ENCODE measurements around the gene TTC27. TPM values are rescaled to one million over a fixed set of nuclear protein-coding genes. Genes with fewer than 3 reads are reported as not detected.
"Not testable (repeated sequence)": the region's sequence is repeated elsewhere in the genome, so short reads cannot be mapped to it uniquely, and the experiment has no call there.

The TTC27 gene
- total RNA-seq, 2 experiments from 2014 or later: 38.9 to 40.7 TPM

DNA sequence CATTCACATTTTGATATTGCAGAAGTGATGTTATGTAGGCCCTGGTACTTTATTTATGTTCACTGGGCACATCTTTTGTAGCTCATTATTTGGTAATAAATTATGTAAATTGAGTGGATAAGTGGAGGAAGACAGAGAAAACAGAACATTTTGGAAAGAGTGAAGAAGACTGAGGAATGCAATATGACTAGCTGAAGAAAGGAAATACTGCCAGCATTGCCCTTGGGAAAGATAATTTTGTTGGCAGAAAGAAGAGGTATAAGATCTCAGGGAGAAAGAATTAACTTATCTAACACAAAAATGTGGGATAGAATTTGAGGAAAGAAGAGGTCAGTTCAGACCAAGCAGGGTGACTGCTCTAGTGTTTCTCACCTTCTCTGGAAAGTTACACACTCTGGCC lies 118.8 kb downstream of the TTC27 start:
- CTCF ChIA-PET: no interaction called here
- POLR2A ChIA-PET: no interaction called here

DNA sequence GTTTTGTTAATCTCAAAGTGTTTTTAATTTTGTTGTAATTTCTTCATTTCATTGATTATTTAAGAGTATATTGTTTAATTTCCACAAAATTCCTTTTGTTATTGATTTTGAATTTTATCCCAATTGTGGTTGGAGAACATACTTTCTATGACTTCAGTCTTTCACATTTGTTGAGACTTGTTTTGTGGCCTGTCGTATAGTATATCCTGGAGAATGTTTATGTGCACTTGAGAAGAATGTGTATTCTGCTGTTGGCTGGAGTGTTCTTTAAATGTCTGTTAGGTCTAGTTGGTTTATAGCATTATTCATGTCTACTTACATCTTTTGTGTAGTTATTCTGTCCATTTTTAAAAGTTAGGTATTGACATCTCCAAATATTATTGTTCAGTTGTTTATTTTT lies 120.3 kb downstream of the TTC27 start:
- ChIA-PET CTCF (no interaction called here), POLR2A (no interaction called here)

DNA sequence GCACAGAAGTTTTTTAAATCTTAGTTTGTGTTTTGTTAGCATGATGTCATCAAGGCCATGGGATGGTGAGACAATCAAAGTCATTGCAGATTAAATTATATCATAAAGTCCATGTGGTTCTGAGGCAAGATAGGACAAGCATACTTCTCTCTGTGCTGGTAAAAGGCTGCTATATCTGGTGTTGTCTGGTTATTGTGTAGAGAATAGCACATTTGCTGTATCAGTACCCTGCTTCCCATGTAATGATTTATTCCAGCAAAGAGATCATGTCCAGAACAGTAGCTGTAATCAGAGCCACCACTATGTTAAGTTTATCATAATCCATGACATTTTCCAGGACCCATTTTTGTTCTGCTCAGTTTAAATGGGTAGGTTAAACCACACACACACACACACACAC lies 123.0 kb downstream of the TTC27 start:
- CTCF ChIA-PET: no interaction called here
- POLR2A ChIA-PET: no interaction called here

DNA sequence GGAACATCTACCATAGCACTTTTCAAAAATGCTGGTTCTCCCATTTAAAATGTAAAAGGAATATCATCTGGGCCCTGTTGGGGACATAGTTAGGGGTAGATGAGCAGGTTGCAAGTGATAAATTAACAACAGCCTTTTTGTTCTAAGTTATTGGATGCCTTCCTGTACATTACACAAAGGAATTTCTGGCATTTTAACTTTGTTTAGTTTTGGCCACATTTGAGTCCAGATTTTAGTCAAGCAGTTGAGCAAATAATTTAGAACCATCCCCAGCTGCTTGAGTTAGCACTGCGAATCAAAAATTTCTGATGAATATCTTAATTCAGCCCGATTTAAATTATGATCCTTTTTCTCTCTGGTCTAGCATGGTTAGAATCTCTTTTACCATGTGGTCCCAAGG lies 124.4 kb downstream of the TTC27 start:
- POLR2A ChIA-PET: no interaction called here
- CTCF ChIA-PET: no interaction called here

DNA sequence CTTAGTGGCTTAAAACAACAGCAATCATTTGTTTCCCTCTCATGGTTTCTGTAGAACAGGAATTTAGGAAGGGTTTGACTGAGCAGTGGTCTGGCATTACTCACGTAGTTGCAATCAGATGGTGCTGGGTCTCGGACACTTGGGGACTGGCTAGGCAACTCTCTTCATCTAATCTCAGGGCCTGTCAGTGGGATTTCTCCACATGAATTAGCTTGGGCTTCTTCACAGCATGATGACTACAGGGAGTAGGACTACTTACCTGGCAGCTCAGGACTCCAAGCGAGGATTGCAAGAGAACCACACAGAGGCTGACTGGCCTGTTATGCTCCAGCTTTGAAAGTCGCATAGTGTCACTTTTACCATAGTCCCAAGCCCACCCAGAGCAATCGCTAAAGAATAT lies 125.1 kb downstream of the TTC27 start:
- POLR2A ChIA-PET: no interaction called here
- CTCF ChIA-PET: no interaction called here

DNA sequence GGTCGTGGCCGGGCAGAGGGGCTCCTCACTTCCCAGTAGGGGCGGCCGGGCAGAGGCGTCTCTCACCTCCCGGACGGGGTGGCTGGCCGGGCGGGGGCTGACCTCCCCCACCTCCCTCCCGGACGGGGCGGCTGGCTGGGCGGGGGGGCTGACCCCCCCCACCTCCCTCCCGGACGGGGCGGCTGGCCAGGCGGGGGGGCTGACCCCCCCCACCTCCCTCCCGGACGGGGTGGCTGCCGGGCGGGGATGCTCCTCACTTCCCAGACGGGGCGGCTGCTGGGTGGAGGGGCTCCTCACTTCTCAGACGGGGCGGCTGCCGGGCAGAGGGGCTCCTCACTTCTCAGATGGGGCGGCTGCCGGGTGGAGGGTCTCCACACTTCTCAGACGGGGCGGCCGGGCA lies 126.8 kb downstream of the TTC27 start:
- CTCF ChIA-PET, POLR2A ChIA-PET: not testable (repeated sequence)

DNA sequence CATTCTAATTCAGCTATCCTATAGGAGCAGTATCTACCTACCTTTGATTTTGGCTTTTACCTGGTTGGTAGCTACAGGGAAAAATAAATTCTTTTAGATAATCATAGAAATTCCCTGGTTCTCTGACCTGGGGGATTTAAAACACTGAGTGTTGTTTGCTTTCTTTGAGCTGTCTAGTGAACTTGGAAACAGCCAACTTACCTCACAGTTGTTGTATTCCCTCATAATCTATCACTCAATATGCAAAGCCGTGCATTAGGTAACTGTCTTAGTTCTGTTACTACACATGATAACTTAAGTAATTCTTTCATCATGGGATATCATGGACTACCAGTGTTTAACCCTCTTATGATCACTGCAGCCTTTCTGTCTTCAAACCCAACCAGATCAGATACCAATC lies 127.8 kb downstream of the TTC27 start:
- POLR2A ChIA-PET: no interaction called here
- CTCF ChIA-PET: no interaction called here

DNA sequence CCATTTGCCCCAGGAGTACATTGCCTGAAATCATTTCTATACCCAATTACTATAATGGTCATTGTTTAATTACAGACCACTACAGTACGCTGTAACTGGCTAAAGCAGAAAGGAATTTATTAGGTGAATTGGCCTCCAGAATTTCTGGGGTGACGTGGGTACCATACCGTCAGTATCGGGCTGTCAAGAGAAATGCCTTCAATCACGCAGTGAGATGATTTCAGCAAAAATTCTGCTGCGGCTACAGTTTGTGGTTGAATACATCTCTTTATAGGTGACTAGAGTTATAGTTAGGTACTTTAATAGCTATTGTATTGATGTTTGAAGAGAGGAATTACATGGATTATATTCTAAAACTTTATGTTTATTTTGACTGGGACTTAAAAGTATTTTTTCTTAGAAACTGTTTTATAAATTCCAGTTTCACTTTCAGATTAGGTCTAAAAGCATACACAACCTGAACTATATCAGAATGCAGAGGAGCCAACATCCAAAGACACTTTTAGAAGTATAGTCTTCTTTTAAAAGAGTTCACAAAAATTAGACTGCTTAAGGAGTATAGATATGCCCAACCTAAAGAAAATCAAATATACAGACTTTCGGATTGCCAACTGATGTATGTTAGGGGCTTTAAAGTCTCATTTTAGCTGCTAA lies 128.4 kb downstream of the TTC27 start:
- ChIA-PET POLR2A (no interaction called here), CTCF (interaction anchor here (0.5 kb wide), 1 partner anchor 28 kb away, joined by 4 read pairs; no protein-coding TSS in a partner anchor)

DNA sequence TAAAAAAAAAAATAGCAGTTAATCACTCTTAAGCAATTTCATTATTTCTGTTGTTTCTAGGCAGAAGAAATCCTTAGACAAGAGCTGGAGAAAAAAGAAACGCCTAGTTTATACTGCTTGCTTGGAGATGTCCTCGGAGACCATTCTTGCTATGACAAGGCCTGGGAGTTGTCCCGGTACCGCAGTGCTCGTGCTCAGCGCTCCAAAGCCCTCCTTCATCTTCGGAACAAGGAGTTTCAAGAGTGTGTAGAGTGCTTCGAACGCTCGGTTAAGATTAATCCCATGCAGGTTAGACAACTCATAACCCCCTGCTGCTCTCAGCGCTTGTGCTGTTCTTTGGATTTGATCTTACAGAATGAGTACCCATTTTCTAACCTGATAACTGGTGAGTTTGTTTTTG lies 130.4 kb downstream of the TTC27 start:
- POLR2A ChIA-PET: no interaction called here
- CTCF ChIA-PET: no interaction called here

DNA sequence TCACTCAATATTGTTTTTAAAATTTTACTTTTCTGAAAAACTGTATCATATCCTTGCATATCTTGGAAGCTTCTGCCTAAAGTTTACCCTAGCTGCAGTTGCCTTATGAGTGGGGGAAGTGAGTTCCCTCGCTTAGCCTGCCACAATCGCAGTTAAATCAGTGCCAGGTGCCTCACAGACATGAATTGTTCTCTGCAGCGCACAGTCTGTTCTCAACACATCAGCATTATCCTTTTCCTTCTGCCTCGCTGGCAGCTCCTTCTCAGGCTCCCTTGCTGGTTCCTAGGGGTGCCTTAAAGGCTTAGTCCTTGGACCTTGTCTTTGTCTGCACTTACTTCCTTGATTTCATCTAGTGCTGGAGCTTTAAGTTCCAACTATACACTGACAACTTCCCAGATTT lies 132.8 kb downstream of the TTC27 start:
- ChIA-PET POLR2A (no interaction called here), CTCF (no interaction called here)

DNA sequence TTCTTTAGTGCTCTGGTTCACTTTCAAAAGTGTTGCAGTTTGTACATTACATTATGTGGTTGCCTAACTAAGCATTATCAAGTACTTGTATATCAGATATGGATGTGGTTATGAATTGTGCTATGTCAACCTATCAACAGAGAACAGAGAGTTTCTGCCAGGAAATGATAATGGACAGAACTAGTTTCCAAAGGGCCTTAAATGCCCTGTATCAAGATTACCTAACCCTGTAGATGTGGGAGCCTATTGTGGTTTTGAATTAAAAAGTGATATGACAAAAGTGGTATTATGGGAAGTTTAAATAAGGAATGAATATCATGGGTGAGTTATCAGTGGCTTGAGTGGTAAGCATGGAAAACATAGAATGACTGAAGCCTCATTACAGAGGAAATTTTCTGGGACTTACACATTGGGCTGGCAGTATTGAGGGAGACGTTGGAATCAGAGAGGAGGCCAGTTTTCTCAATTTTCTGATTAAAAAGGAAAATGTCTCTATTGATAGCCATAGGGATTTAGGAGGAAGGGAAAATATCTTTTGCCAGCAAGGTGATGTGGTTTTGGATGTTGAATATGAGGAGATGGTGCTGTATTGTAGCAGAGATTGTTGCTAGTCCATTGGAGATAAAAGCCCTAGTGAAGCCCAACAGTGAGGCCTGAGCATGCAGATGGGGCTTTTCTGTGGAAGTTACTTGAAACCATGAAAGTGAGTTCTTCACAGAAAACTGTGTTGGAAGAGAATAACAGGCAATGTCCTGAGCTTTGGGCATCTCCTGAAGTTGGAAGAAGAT lies 140.7 kb downstream of the TTC27 start:
- ChIA-PET CTCF (no interaction called here), POLR2A (no interaction called here)

DNA sequence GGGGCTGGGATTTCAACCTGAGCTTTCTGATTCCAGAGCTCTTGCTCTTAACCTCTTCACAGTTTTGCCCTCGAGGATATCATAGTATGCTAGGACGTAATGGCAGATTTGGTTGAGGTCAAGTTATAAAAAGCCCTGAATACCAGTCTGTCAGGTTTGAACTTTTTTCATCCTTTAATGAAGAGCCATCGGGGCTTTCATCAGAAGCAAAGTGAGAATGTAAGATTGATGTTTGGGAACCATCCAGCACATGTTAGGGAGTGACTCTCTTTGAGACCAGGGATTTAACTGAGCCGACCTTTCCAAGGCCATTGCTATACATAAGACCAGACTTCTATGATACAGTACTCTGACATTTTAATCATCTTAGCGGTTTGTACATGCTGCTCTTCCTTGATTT lies 142.5 kb downstream of the TTC27 start:
- ChIA-PET POLR2A (no interaction called here), CTCF (interaction anchor here (0.7 kb wide), 1 partner anchor 10 kb away, joined by 4 read pairs; no protein-coding TSS in a partner anchor)

DNA sequence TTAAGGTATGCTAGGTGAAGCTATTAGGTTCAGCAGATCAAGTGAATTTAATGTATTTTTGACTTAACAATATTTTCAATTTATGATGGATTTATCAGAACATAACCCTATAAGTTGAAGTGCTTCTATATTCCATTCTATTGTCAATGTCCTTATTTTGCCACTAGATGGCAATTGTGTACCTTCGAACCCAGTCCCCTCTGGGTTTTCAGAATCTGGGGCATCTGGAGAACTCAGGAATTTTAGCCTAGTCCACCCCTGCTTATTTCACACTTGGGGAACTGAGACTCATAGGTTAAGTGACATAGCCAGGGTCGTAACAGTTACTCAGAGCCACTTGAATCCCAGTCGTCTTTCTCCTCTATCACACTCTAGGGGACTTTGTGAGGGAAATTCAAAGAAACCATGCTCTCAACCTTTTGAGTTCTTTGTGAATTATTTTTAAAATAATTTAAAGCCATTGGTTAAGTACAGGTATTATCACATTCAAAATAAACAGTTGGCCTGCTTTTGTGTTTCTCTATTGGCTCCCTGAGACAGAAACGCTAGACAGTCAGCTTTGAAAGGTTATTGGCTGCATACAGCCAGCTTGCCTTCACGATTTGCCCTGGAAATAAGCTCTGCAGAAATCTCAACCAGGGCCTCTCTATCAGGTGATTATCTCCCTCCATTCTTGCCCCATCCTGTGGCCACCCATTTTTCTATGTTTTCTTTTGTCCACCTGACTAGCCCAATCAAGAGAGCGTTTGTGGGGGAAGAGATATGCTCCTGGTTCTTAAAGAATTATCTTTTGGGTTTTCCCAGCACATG lies 145.0 kb downstream of the TTC27 start:
- POLR2A ChIA-PET: no interaction called here
- CTCF ChIA-PET: interaction anchor here (1.0 kb wide), 1 partner anchor 600 kb away, joined by 4 read pairs; no protein-coding TSS in a partner anchor

DNA sequence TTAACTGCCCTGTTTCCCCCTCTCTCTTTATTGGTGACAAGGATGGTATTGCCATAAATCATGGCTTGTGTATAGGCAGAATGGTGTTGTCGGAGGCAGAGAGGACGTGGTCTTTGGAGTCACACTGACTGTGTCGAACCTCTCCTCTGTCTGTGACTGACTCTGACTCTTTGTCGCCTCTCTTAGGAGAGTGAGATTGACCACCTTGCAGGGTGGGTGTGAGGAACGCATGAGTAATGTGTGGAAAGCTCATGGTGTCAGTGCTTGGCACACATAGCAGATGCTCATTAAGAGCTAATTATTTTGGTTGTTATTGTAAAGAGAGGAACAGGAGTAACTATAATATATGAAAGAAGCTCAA lies 145.6 kb downstream of the TTC27 start:
- ChIA-PET CTCF (no interaction called here), POLR2A (no interaction called here)

DNA sequence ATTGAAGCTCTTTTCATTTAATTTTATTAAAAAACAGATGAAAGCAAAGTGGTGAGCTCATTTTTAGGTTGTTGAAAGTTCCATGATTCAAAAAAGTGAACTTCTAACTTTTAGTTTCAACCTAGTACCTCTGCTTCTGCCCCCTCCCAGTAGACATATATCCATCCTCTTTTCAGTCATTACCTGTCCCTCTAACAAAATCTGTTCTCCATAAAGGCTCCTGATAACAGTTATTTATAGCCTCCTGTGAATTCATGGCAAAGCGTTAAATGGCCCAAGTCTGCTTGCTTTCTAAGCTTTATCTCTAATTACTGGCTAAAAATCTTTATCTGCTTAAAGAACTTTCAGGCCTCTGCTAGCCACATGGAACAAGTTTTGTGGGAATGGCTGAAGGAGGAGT lies 148.1 kb downstream of the TTC27 start:
- ChIA-PET POLR2A (no interaction called here), CTCF (no interaction called here)

DNA sequence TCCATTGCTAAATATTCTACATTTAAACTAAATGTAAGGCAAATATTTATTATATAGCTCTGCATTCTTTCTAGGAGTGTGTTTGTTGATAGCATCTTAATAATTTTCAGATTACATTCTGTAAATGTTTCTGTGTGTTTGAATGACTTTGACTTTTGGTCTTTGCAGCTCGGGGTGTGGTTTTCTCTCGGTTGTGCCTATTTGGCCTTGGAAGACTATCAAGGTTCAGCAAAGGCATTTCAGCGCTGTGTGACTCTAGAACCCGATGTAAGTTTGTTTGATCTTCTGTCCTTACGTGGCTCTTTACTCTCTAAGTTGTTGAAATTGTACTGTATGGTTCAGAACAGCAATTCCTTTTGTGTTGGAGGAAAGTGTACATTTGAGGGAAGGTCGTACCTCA lies 149.9 kb downstream of the TTC27 start:
- POLR2A ChIA-PET: no interaction called here
- CTCF ChIA-PET: no interaction called here

DNA sequence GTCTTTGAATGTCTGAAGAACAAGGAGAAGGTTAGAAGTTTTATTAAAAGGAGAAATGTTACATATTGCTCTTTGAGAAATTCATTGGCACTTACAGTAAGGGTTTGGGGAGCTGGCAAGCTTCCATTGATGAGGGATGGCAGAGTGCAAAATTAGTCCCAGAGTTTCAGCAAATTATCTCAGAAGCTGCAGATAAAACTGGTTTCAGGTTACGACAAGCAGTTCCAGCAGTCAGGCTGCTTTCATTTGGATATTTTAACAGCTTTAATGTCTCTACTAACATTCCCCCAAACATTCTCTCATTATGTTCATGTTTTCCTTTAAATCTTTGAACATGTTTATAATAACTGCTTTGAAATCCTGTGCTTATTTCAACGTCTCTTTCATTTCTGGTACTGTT lies 153.1 kb downstream of the TTC27 start:
- POLR2A ChIA-PET: no interaction called here
- CTCF ChIA-PET: no interaction called here

DNA sequence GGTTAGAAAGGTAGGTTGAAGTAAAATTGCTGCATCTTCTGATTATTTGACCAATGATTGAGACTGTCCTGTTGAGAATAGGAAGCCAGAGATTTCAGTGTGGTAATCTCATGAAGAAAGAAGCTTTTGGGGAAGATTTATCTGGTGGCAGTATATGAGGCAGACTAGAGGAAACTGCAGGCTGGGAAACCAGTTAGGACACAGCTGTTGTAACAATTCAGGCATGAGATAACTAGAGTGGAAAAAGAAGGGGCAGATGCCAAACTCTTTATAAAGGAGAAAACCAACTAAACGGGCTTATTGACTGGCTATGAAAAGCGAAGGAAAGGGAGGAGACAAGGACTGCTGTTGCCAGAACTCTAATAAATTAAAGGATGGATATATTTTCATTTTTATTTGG lies 155.6 kb downstream of the TTC27 start:
- ChIA-PET CTCF (no interaction called here), POLR2A (no interaction called here)

DNA sequence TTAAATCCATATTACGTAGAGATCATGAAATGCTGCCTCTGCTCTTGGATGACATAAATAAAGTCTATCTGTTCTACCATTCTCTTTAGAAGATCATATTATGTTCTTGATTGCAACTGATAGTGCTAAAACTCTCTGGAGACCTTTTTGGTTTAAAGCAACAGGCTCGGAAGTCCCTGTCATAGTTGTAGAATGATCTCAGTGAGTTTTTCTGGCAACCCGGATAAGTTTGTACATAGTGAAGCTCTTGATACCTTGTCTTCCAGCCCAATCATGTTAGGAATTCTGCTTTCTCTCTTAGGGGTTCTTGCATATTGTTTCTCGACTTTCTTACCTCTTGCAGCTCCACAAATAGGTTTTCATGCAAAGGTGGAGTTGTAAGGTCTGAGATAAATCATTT lies 156.1 kb downstream of the TTC27 start:
- CTCF ChIA-PET: no interaction called here
- POLR2A ChIA-PET: no interaction called here

DNA sequence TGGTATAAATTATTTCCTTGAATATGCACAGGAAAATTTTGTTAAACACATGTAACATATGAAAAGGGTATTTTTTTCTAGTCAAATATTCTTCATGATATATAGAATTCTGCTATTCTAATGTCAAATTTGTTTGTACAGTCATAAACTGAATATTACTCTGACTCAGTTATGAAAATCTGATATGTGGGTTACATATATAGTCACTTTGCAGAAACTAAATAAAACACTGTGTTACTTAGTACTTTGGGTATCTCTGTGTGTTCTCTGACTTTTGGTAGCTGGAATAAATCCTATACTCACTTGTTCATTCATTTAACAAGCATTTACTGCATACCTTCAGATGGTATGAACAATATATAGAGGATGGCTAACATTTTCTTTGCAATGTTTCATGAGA lies 159.4 kb downstream of the TTC27 start:
- ChIA-PET CTCF (no interaction called here), POLR2A (no interaction called here)

DNA sequence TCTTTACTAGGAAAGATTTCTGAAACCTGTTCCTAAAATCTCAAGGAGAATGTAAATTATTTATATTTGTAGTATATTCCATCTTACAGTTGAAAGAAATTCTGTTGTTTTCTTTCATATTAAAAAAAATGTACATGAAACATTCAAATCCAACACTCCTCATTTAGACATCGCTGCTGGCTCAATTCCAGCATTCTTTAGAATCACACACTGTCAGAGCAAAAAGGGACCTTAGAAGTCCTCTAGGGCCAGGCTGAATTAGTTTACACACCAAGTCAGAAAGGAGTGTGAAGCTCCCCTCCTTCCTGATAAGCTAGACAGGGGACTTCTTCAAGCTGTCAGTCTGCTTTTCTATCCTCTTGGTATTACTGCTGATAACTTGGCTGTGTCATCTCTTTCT lies 160.3 kb downstream of the TTC27 start:
- ChIA-PET CTCF (no interaction called here), POLR2A (no interaction called here)

Data from activated CD8-positive, alpha-beta memory T cell treated with anti-CD3 and anti-CD28 coated beads for 36 hours (primary cell).